ENCODE measurements around the gene NXNL2. TPM values are rescaled to one million over a fixed set of nuclear protein-coding genes. Genes with fewer than 3 reads are reported as not detected.

The NXNL2 gene
- total and polyA plus RNA-seq, 2 experiments from 2014 or later, result 3.4 to 5.1 TPM

DNA sequence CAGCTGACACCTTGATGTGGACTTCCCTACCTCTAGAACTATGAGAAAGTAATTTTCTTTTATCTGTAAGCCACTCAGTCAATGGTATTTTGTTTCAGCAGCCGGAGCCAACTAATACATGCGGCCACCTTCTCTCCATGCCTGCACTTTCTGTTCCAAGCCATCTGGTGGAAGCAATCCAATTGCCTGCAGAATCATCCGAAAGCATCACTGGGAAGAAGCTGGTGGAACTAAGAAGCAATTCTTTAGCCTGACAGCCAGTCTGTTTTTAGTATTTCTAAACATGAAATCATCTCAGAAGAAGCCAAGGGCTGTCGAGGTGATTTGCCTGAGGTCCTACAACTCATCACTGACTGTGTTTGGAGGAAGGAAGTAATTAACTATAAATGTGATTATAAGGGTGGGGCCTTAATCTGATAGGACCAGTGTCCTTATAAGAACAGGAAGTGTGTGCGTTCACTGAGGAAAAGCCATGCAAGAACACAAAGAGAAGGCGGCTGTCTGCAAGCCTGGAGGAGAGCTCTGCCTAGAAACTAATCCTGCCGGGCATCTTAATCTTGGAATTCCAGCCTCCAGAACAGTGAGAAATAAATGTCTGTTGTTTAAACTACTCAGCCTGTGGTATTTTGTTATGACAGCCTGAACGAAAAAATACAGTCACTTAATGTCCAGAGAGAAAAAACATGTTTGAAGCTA is 49.1 kb downstream of the NXNL2 start:
- Mint-ChIP-seq H3K36me3 (ENCODE audit: low read depth) (no peaks in the 10 kb centered on the region), H3K27me3 (ENCODE audit: insufficient read depth, low read depth, poor library complexity) (peaks cover 2% of the 10 kb centered on the region), H3K9me3 (no peaks in the 10 kb centered on the region; the same call in 2 of the 3 replicates), H3K4me1 (no peaks in the 10 kb centered on the region), H3K4me3 (no peak overlapping the region), H3K27ac (no peak overlapping the region)
- H3K27me3 ChIP-seq (ENCODE audit: insufficient read depth), result no peaks in the 10 kb centered on the region
- no peak overlapping the region for H3K27ac ChIP-seq (ENCODE audit: low read depth)
- H3F3A ChIP-seq (replicated peaks; ENCODE audit: low read depth), result no peaks in the 10 kb centered on the region
- peaks cover under 1% of the 10 kb centered on the region; the same call in 1 of the 2 replicates for H3K9me2 ChIP-seq (ENCODE audit: insufficient read depth)
- H3K36me3 ChIP-seq (ENCODE audit: insufficient read depth), result no peaks in the 10 kb centered on the region
- DNase-seq (ENCODE audit: low spot score) (no peak), ATAC-seq (no peak)
- no peaks in the 10 kb centered on the region for H3K4me1 ChIP-seq (ENCODE audit: insufficient read depth)
- TF ChIP-seq JUNB (IDR thresholded peaks at IDR 0.05; ENCODE audit: unreplicated experiment), result no peak
- TF ChIP-seq, protein P1, sequence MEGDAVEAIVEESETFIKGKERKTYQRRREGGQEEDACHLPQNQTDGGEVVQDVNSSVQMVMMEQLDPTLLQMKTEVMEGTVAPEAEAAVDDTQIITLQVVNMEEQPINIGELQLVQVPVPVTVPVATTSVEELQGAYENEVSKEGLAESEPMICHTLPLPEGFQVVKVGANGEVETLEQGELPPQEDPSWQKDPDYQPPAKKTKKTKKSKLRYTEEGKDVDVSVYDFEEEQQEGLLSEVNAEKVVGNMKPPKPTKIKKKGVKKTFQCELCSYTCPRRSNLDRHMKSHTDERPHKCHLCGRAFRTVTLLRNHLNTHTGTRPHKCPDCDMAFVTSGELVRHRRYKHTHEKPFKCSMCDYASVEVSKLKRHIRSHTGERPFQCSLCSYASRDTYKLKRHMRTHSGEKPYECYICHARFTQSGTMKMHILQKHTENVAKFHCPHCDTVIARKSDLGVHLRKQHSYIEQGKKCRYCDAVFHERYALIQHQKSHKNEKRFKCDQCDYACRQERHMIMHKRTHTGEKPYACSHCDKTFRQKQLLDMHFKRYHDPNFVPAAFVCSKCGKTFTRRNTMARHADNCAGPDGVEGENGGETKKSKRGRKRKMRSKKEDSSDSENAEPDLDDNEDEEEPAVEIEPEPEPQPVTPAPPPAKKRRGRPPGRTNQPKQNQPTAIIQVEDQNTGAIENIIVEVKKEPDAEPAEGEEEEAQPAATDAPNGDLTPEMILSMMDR (conservative IDR thresholded peaks at IDR 0.05; ENCODE audit: low read depth in 2 of 2), result no peak
- TF ChIP-seq, protein P2, sequence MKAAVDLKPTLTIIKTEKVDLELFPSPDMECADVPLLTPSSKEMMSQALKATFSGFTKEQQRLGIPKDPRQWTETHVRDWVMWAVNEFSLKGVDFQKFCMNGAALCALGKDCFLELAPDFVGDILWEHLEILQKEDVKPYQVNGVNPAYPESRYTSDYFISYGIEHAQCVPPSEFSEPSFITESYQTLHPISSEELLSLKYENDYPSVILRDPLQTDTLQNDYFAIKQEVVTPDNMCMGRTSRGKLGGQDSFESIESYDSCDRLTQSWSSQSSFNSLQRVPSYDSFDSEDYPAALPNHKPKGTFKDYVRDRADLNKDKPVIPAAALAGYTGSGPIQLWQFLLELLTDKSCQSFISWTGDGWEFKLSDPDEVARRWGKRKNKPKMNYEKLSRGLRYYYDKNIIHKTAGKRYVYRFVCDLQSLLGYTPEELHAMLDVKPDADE (IDR thresholded peaks at IDR 0.05), result no peak
- no peak for TF ChIP-seq ZNF114 (CRISPR knock-in tag; IDR thresholded peaks at IDR 0.05)
- TF ChIP-seq EZH2 (IDR thresholded peaks at IDR 0.05; ENCODE audit: low read depth, unreplicated experiment), result no peak
- TF ChIP-seq ZNF331 (CRISPR knock-in tag; IDR thresholded peaks at IDR 0.05; ENCODE audit: low read depth), result no peak
- H3K4me3 ChIP-seq, result no peak overlapping the region
- no peak overlapping the region for H3K4me2 ChIP-seq
- H4K20me1 ChIP-seq (replicated peaks; ENCODE audit: insufficient read depth), result no peaks in the 10 kb centered on the region
- H2AFZ ChIP-seq, result no peak overlapping the region
- no peaks in the 10 kb centered on the region for H3K79me2 ChIP-seq (replicated peaks; ENCODE audit: insufficient read depth)

DNA sequence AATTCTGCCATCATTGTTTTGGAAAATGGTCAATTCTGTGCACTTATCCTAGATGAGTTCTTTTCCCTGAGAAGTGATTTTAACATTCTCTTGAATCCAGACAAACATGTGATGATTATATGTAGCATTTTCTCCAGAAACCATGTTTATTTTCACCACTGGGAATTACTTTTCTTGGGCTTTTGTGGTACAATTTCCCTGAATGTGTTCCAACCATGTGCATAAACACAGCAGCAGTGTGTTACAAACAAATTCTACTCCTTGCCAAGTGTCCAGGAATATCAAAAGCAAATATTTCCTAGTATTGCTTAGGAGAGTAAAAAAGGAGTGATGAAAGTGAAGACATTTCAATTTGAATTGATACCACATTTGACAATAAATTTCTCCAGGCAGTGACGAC is 50.4 kb downstream of the NXNL2 start:
- H3K4me1 Mint-ChIP-seq, result peaks cover 4% of the 10 kb centered on the region; the same call in 2 of the 3 replicates
- H4K20me1 ChIP-seq (replicated peaks; ENCODE audit: insufficient read depth), result no peaks in the 10 kb centered on the region
- H2AFZ ChIP-seq, result no peak overlapping the region
- no peak for TF ChIP-seq NANOG (IDR thresholded peaks at IDR 0.05; ENCODE audit: borderline replicate concordance)
- TF ChIP-seq, protein P2 (IDR thresholded peaks at IDR 0.05), result no peak
- TF ChIP-seq ZNF114 (CRISPR knock-in tag; IDR thresholded peaks at IDR 0.05), result no peak
- H3K4me2 ChIP-seq, result no peak overlapping the region
- H3K4me3 ChIP-seq, result no peak overlapping the region
- ATAC-seq (no peak), DNase-seq (ENCODE audit: low spot score) (no peak)
- no peaks in the 10 kb centered on the region for H3K36me3 ChIP-seq (ENCODE audit: insufficient read depth)
- H3F3A ChIP-seq (replicated peaks; ENCODE audit: low read depth), result no peaks in the 10 kb centered on the region
- peaks cover 2% of the 10 kb centered on the region for H3K27me3 Mint-ChIP-seq (ENCODE audit: insufficient read depth, low read depth, poor library complexity)
- H3K4me3 Mint-ChIP-seq, result no peak overlapping the region
- no peaks in the 10 kb centered on the region; the same call in 2 of the 3 replicates for H3K9me3 Mint-ChIP-seq
- no peaks in the 10 kb centered on the region for H3K27me3 ChIP-seq (ENCODE audit: insufficient read depth)
- no peaks in the 10 kb centered on the region for H3K9me2 ChIP-seq (ENCODE audit: insufficient read depth)
- H3K4me1 ChIP-seq (ENCODE audit: insufficient read depth), result no peaks in the 10 kb centered on the region
- no peak overlapping the region for H3K27ac ChIP-seq (ENCODE audit: low read depth)
- H3K36me3 Mint-ChIP-seq (ENCODE audit: low read depth), result no peaks in the 10 kb centered on the region
- no peak overlapping the region for H3K27ac Mint-ChIP-seq
- H3K79me2 ChIP-seq (replicated peaks; ENCODE audit: insufficient read depth), result no peaks in the 10 kb centered on the region
